A172 (cell line): Measurements from ENCODE around the gene LYL1. TPM values are rescaled to one million over a fixed set of nuclear protein-coding genes. Genes with fewer than 3 reads are reported as not detected.

Experiments used
- DNase-seq: peaks from one replicate; pipeline ENCODE4 v3.0.0-alpha.2; 2015; ENCODE audit warnings: low spot score
- total RNA-seq: library from RNA; depleted of rRNA; stranded (reverse); fragments of >200 nt; shearing (Covaris generic); gene quantifications from 2 replicates; pipeline ENCODE4 v1.2.3, GENCODE V29; 2014; rRNA removed

Gene LYL1
- total RNA-seq, 1 experiment from 2014 or later, result not detected

GRCh38 chr19:13056052-13056660 is 46.5 kb downstream of the LYL1 start:
- DNase-seq, result peak; percentile 96

- DNase-seq, result peak; percentile 87
Measured at GRCh38 chr19:13055213-13056051, 47.2 kb downstream of the LYL1 start.

- no peak for DNase-seq
Measured at GRCh38 chr19:13054626-13055212, 47.9 kb downstream of the LYL1 start.

- peak; percentile 97 for DNase-seq
Measured at GRCh38 chr19:13053761-13054625, 48.7 kb downstream of the LYL1 start.

- DNase-seq, result peak; percentile 43
Measured at GRCh38 chr19:13053238-13053637, 49.4 kb downstream of the LYL1 start.

- no peak for DNase-seq
Measured at GRCh38 chr19:13052447-13053175, 50.0 kb downstream of the LYL1 start.

- peak; percentile 74 for DNase-seq
Measured at GRCh38 chr19:13051557-13052165, 51.0 kb downstream of the LYL1 start.

GRCh38 chr19:13050274-13050673 is 52.4 kb downstream of the LYL1 start:
- DNase-seq, result no peak

Other genes with a start within 250 kb of the LYL1 start
- gene DNASE2, start 221.4 kb downstream of the LYL1 start, total RNA-seq, result 61.3 and 74.4 TPM in 2 replicates
- not detected in 2 replicates for gene KLF1, start 215.7 kb downstream of the LYL1 start, total RNA-seq
- 25.0 and 25.8 TPM in 2 replicates for gene GCDH, start 211.7 kb downstream of the LYL1 start, total RNA-seq
- 0.12 and 0.28 TPM in 2 replicates for gene SYCE2, start 183.6 kb downstream of the LYL1 start, total RNA-seq
- 98.2 and 99.1 TPM in 2 replicates for gene FARSA, start 169.1 kb downstream of the LYL1 start, total RNA-seq
- 1,790 and 1,863 TPM in 2 replicates for gene CALR, start 164.2 kb downstream of the LYL1 start, total RNA-seq
- 180 and 185 TPM in 2 replicates for gene RAD23A, start 157.0 kb downstream of the LYL1 start, total RNA-seq
- 64.2 and 82.8 TPM in 2 replicates for gene GADD45GIP1, start 145.6 kb downstream of the LYL1 start, total RNA-seq
- 0.10 and 0.36 TPM in 2 replicates for gene DAND5, start 133.3 kb downstream of the LYL1 start, total RNA-seq
- 17.0 and 25.7 TPM in 2 replicates for gene NFIX, start 107.4 kb downstream of the LYL1 start, total RNA-seq
- gene TRMT1, start 13.9 kb upstream of the LYL1 start, total RNA-seq, result 46.7 and 49.1 TPM in 2 replicates
- gene NACC1, start 15.4 kb upstream of the LYL1 start, total RNA-seq, result 85.9 and 101 TPM in 2 replicates
- gene STX10, start 47.5 kb upstream of the LYL1 start, total RNA-seq, result 129 and 147 TPM in 2 replicates
- gene IER2, start 47.6 kb upstream of the LYL1 start, total RNA-seq, result 37.3 and 61.1 TPM in 2 replicates